Ovary (tissue), 3 donors: Measurements from ENCODE around the gene DHRS11.

ENCODE experiments used
- EP300 ChIP-seq: sonication (generic); formaldehyde crosslinking; IDR thresholded peaks from one replicate; pipeline ENCODE4 v1.6.1; 2017; ENCODE audit warnings: antibody characterized with exemption
- POLR2A ChIP-seq: fragments of 450-650 bp; IDR thresholded peaks from one replicate; pipeline ENCODE4 v1.6.1; 2017; ENCODE audit warnings: antibody characterized with exemption, mild to moderate bottlenecking, moderate library complexity
- TF ChIP-seq, protein P1 (sequence below), 3 donors: fragments of 450-650 bp in 2 of 3; fragments of 200-600 bp in 1 of 3; IDR thresholded peaks; one replicate each; pipeline versions ENCODE4 v1.5.1 to v1.8.0; 2016 to 2022; ENCODE audit warnings: antibody characterized with exemption in 3 of 3, mild to moderate bottlenecking in 1 of 3
- donor health status: DM: no; HTN: no; CAD: no.

DNA sequence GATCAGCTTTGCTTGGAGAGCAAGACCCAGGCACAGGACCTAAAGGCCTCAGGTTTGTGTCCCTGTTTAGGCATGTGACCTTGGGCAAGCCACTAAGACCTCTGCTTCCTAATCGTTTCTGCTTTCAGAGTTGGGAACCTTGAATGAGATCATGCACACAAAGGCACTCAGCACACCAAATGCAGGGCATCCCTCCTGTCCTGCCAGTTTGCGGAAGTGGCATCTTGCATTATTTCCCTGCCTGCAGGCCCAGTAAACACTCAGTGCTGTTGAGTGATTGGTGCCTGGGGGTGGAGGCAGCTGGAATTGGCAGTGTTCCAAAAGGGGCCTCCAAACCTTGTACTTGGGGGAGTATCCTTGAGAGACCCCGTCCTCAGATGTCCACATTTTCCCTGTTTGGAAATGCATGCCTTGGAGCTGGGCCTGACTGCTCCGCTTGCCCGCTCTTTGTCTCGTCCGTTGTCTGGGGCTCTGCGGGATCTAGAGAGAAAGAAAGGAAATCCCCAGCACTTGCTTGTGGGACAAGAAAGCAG lies 38.4 kb downstream of the DHRS11 start:
- TF ChIP-seq, protein P1, sequence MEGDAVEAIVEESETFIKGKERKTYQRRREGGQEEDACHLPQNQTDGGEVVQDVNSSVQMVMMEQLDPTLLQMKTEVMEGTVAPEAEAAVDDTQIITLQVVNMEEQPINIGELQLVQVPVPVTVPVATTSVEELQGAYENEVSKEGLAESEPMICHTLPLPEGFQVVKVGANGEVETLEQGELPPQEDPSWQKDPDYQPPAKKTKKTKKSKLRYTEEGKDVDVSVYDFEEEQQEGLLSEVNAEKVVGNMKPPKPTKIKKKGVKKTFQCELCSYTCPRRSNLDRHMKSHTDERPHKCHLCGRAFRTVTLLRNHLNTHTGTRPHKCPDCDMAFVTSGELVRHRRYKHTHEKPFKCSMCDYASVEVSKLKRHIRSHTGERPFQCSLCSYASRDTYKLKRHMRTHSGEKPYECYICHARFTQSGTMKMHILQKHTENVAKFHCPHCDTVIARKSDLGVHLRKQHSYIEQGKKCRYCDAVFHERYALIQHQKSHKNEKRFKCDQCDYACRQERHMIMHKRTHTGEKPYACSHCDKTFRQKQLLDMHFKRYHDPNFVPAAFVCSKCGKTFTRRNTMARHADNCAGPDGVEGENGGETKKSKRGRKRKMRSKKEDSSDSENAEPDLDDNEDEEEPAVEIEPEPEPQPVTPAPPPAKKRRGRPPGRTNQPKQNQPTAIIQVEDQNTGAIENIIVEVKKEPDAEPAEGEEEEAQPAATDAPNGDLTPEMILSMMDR (IDR thresholded peaks at IDR 0.05): no peak
- TF ChIP-seq POLR2A (no peak), EP300 (no peak)
